Measurements from ENCODE around the gene FASTKD2.

GRCh38 chr2:206764673-206765241, 649 bp upstream of the FASTKD2 start:
- TF ChIP-seq ZNF354C (tag by site-specific recombination; IDR thresholded peaks at IDR 0.05; ENCODE audit: borderline replicate concordance, low read depth) (no peak), ZNF398 (tag by site-specific recombination; IDR thresholded peaks at IDR 0.05) (no peak), ZNF148 (tag by site-specific recombination; IDR thresholded peaks at IDR 0.05; ENCODE audit: borderline replicate concordance) (no peak), ZNF146 (tag by site-specific recombination; IDR thresholded peaks at IDR 0.05) (no peak), ZNF488 (tag by site-specific recombination; IDR thresholded peaks at IDR 0.05) (no peak), ZNF707 (tag by site-specific recombination; IDR thresholded peaks at IDR 0.05) (no peak), REST (tag by site-specific recombination; IDR thresholded peaks at IDR 0.05) (no peak)
- TF ChIP-seq, protein P1, sequence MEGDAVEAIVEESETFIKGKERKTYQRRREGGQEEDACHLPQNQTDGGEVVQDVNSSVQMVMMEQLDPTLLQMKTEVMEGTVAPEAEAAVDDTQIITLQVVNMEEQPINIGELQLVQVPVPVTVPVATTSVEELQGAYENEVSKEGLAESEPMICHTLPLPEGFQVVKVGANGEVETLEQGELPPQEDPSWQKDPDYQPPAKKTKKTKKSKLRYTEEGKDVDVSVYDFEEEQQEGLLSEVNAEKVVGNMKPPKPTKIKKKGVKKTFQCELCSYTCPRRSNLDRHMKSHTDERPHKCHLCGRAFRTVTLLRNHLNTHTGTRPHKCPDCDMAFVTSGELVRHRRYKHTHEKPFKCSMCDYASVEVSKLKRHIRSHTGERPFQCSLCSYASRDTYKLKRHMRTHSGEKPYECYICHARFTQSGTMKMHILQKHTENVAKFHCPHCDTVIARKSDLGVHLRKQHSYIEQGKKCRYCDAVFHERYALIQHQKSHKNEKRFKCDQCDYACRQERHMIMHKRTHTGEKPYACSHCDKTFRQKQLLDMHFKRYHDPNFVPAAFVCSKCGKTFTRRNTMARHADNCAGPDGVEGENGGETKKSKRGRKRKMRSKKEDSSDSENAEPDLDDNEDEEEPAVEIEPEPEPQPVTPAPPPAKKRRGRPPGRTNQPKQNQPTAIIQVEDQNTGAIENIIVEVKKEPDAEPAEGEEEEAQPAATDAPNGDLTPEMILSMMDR (tag by site-specific recombination; IDR thresholded peaks at IDR 0.05), result no peak
- TF ChIP-seq, protein P2, sequence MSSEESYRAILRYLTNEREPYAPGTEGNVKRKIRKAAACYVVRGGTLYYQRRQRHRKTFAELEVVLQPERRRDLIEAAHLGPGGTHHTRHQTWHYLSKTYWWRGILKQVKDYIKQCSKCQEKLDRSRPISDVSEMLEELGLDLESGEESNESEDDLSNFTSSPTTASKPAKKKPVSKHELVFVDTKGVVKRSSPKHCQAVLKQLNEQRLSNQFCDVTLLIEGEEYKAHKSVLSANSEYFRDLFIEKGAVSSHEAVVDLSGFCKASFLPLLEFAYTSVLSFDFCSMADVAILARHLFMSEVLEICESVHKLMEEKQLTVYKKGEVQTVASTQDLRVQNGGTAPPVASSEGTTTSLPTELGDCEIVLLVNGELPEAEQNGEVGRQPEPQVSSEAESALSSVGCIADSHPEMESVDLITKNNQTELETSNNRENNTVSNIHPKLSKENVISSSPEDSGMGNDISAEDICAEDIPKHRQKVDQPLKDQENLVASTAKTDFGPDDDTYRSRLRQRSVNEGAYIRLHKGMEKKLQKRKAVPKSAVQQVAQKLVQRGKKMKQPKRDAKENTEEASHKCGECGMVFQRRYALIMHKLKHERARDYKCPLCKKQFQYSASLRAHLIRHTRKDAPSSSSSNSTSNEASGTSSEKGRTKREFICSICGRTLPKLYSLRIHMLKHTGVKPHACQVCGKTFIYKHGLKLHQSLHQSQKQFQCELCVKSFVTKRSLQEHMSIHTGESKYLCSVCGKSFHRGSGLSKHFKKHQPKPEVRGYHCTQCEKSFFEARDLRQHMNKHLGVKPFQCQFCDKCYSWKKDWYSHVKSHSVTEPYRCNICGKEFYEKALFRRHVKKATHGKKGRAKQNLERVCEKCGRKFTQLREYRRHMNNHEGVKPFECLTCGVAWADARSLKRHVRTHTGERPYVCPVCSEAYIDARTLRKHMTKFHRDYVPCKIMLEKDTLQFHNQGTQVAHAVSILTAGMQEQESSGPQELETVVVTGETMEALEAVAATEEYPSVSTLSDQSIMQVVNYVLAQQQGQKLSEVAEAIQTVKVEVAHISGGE (tag by site-specific recombination; conservative IDR thresholded peaks at IDR 0.05; ENCODE audit: low read depth), result no peak
